Right cardiac atrium (tissue), 5 donors: ENCODE results near the gene FADS2. TPM values are rescaled to one million over a fixed set of nuclear protein-coding genes. Genes with fewer than 3 reads are reported as not detected.

ENCODE experiments used
- ATAC-seq, 2 donors: fragments of 200-7000 bp; cut with Tn5 transposase; one replicate each; pipeline versions ENCODE4 v1.8.0 to v1.9.1; 2020; ENCODE audit warnings: moderate library complexity in 2 of 2, mild to moderate bottlenecking in 1 of 2
- DNase-seq, 3 donors: peaks; one replicate each; pipeline ENCODE4 v3.0.0-alpha.2; 2020
- H3K27ac ChIP-seq: one replicate; pipeline ENCODE4 v1.5.1; 2013; ENCODE audit warnings: mild to moderate bottlenecking, low read length, control low read depth, moderate library complexity
- H3K27me3 ChIP-seq: one replicate; pipeline ENCODE4 v1.6.1; 2013; ENCODE audit not compliant: control insufficient read depth, insufficient read depth
- H3K4me1 ChIP-seq: one replicate; pipeline ENCODE4 v1.6.1; 2013; ENCODE audit warnings: low read length; ENCODE audit not compliant: control insufficient read depth, insufficient read depth
- H3K4me3 ChIP-seq: one replicate; pipeline ENCODE4 v1.5.1; 2013; ENCODE audit warnings: low read length, control low read depth
- H3K9me3 ChIP-seq: one replicate; pipeline ENCODE4 v1.6.1; 2013; ENCODE audit warnings: low read length; ENCODE audit not compliant: control insufficient read depth
- WGBS: extraction: QIAGEN DNeasy Blood & Tissue Kit; methylation state at CpG from one replicate; pipeline ENCODE4 v1.1.7; 2013; 5-methylcytosine and 5-hydroxymethylcytosine counted together
- intact Hi-C, 4 donors: fragments of 100-400 bp; cut with DNase I; formaldehyde crosslinking; loops; one replicate each; pipeline versions ENCODE4 v1.11.0 to v1.14.0; 2022 to 2023
- polyA plus RNA-seq: library from polyadenylated mRNA; stranded (reverse); fragments of 200-250 nt; gene quantifications from one replicate; pipeline ENCODE4 v1.2.3, GENCODE V29; 2013
- total RNA-seq, 4 donors: library from RNA; stranded (reverse); fragmentation: NEBNext Ultra II Directional; extraction: Animal tissue kit (Norgen Biotek cat#: 25700); gene quantifications; one replicate each; pipeline ENCODE4 v1.2.1, GENCODE V29; 2021
- donor health status: healthy with polysubstance abuse.
- donor health status: DM: no; HTN: yes; CAD: no.
- donor health status: DM: no; HTN: no; CAD: no.
- donor health status: DM: no; HTN: yes; CAD: no; lungs with severe emphysema.
- donor health status: DM: yes; HTN: yes; CAD: no.

The FADS2 gene
- total and polyA plus RNA-seq, 5 donors = 16.4 to 38.1 (median 30.6) TPM

DNA sequence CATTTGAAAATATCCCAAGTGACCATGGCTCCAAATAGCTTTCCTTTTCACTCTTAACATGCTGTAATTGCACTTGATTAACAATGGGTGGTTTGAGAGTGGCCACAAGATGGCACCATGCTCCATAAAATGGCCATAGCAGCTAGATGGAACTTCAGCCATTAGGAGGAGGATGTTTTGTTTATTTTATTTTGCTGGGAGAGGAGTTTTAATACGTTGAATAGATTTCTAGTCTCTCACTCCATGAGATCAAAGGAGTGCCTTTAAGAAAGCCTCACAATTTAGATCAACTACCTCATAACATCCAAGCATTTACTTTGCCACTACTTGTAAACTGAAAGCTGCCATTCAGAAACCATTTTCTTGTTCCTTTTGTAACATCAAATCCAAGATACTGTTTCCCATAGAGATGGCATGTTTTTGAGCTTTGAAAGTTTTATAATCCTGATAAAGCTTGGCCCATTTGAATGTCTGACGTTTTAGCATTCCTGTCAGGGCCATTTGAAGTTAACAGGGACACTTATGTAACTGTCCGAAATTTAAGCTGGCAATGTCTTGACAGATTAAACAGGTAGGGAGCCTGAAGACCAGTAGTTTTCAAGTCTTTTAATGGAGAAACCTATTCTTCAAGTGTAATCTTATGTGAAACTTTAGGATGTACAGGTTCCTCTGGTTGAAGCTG, 30.7 kb upstream of the FADS2 start:
- Histone ChIP-seq H3K4me1 (no peaks in the 10 kb centered on the region), H3K9me3 (no peaks in the 10 kb centered on the region), H3K27ac (no peak overlapping the region), H3K27me3 (no peaks in the 10 kb centered on the region), H3K4me3 (no peak overlapping the region)
- WGBS = 26% methylated on average over 3 of the region's 3 CpGs
- DNase-seq (peak; percentile 75 to 90 (median 83)), ATAC-seq (peak in 1 of 2 donors; percentile 47)
- intact Hi-C loops = loop anchor here (5.0 to 10.0 kb wide), 5 partner anchors 97 to 310 kb away; partner anchors contain the start of gene FADS3 (in 1 of the 4)

GRCh38 chr11:61799665-61800284, 28.3 kb upstream of the FADS2 start:
- Histone ChIP-seq H3K9me3 (no peaks in the 10 kb centered on the region), H3K4me3 (no peak overlapping the region), H3K4me1 (no peaks in the 10 kb centered on the region), H3K27ac (no peak overlapping the region), H3K27me3 (no peaks in the 10 kb centered on the region)
- DNase-seq = peak in 1 of 3 donors; percentile 2
- intact Hi-C loops = loop anchor here (5.0 to 10.0 kb wide), 6 partner anchors 95 to 308 kb away; partner anchors contain the start of gene FADS3 (in 1 of the 4)
- WGBS = 98% methylated on average over 2 of the region's 2 CpGs
- ATAC-seq = no peak

- ATAC-seq (no peak), DNase-seq (no peak)
- WGBS = 91% methylated on average over 3 of the region's 3 CpGs
- H3K27me3 ChIP-seq = no peaks in the 10 kb centered on the region
- H3K27ac ChIP-seq = no peak overlapping the region
- H3K4me1 ChIP-seq = no peaks in the 10 kb centered on the region
- intact Hi-C loops = loop anchor here in 1 of 4 donors (10.0 kb wide), 1 partner anchor 274 kb away; no protein-coding TSS in a partner anchor
- H3K9me3 ChIP-seq = no peaks in the 10 kb centered on the region
- no peak overlapping the region for H3K4me3 ChIP-seq
These were observed 27.5 kb upstream of the FADS2 start for GRCh38 chr11:61800331-61801281.

DNA sequence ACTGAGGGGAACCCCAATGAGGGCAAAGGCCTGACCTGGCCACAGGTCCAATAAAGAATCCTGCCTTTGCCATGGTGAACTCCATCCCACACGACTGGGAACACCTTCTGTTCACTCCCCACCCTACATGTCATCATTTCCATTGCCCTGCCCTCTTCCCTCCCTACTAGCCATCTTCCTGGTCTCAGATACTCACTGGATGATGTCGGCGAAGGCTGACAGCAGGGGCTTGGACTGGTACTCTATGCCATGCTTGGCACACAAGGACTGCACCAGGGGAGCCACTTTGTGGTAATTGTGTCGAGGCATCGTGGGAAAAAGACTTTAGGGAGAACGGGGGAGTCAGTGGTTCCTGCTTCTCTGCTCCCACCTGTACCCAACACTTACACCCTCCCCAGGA, 25.5 kb upstream of the FADS2 start:
- ATAC-seq (no peak), DNase-seq (no peak)
- no peaks in the 10 kb centered on the region for H3K27me3 ChIP-seq
- no peak overlapping the region for H3K27ac ChIP-seq
- WGBS = 90% methylated on average over 6 of the region's 6 CpGs
- H3K4me3 ChIP-seq = no peak overlapping the region
- no peaks in the 10 kb centered on the region for H3K4me1 ChIP-seq
- H3K9me3 ChIP-seq = no peaks in the 10 kb centered on the region
- intact Hi-C loops = loop anchor here in 1 of 4 donors (10.0 kb wide), 1 partner anchor 272 kb away; no protein-coding TSS in a partner anchor

DNA sequence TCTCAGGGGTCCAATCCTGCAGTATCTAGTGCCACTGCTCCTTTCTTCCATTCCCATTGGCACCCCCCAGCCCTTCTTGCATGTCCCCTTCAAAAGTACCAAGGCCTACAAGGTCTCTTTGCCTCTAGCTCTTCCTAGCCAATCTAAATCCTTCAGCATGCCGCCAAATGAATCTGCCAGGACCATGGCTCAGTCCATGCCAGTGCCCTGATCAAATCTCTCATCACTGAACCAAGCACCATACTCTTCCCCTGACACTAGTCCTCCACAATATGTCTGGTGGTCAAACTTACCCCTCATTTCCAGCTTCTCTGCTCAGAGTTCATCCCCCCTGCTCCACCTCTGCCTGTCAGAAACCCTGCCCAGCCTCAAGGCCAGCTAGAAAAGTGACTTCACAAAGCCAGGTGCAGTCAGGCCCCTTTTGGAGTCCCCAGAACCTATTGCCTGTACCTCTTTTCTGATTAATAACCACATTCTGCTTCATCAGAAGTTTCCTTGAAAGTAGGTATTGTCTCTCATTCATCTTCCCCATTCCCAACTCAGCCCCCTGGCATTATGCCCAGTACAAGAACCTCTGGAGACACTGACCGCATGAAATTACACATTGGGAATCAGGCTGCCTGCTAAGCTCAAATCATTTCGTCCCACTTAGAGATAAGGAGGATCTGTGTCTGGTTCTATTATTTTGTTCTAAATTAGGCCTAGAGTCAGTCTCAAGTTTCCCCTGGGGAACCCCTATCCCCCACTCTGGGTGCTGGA, 24.0 kb upstream of the FADS2 start:
- ATAC-seq (no peak), DNase-seq (no peak)
- 47% methylated on average over 3 of the region's 3 CpGs for WGBS
- intact Hi-C loops = loop anchor here in 1 of 4 donors (10.0 kb wide), 1 partner anchor 271 kb away; no protein-coding TSS in a partner anchor
- no peaks in the 10 kb centered on the region for H3K27me3 ChIP-seq
- no peak overlapping the region for H3K27ac ChIP-seq
- H3K4me1 ChIP-seq = no peaks in the 10 kb centered on the region
- H3K9me3 ChIP-seq = no peaks in the 10 kb centered on the region
- no peak overlapping the region for H3K4me3 ChIP-seq

DNA sequence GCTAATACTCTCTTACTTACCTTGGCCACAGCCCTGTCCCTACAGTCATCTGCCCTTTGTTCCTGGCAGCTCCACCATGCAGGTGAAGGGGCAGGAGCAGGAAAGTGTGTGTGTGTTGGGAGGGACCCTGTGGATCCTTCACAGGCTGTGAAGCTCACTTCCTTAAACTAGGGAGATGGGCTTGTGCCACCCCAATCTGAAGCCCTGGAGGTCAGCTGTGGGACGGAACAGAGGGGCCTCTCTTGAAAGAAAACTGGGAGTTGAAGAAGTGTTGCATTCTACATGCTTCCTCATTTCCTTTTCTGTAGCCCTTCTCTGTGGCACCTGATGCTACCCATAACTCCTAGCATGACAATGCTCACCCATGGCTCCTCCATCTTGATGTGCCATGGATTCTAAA, 23.0 kb upstream of the FADS2 start:
- WGBS = 90% methylated on average over 1 of the region's 1 CpG
- ATAC-seq = no peak

DNA sequence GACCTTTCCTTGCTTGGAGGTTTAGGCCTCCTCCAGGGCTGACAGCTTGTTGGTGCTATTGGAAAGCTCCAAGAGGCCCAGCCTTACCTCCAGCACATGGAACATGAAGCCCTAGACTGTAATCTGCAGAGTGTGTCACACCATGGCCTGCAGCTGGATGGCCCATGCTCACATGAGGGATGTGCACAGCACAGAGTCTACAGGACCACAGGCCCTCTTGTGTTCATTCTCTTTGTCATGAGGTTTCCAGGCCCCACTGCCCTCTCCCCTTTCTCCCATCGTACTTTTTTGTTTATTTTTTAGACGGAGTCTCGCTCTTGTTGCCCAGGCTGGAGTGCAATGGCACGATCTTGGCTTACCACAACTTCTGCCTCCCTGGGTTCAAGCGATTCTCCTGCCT, 21.3 kb upstream of the FADS2 start:
- no peak overlapping the region for H3K4me3 ChIP-seq
- no peaks in the 10 kb centered on the region for H3K4me1 ChIP-seq
- no peaks in the 10 kb centered on the region for H3K9me3 ChIP-seq
- ATAC-seq (no peak), DNase-seq (peak in 1 of 3 donors; percentile 3)
- no peaks in the 10 kb centered on the region for H3K27me3 ChIP-seq
- WGBS = 90% methylated on average over 5 of the region's 5 CpGs
- no peak overlapping the region for H3K27ac ChIP-seq
- intact Hi-C loops = loop anchor here in 1 of 4 donors (10.0 kb wide), 1 partner anchor 268 kb away; no protein-coding TSS in a partner anchor

More for the DNA sequence above, 23.0 kb upstream of the FADS2 start:
- intact Hi-C loops = loop anchor here in 1 of 4 donors (10.0 kb wide), 1 partner anchor 270 kb away; no protein-coding TSS in a partner anchor
- Histone ChIP-seq H3K4me1 (no peaks in the 10 kb centered on the region), H3K27ac (no peak overlapping the region), H3K27me3 (no peaks in the 10 kb centered on the region), H3K9me3 (no peaks in the 10 kb centered on the region), H3K4me3 (no peak overlapping the region)
- DNase-seq = no peak

GRCh38 chr11:61810671-61811175, 17.4 kb upstream of the FADS2 start:
- intact Hi-C loops = loop anchor here in 1 of 4 donors (10.0 kb wide), 1 partner anchor 54 kb away; no protein-coding TSS in a partner anchor
- ATAC-seq (no peak), DNase-seq (peak in 1 of 3 donors; percentile 21)
- H3K27me3 ChIP-seq = no peaks in the 10 kb centered on the region
- 92% methylated on average over 8 of the region's 8 CpGs for WGBS
- H3K27ac ChIP-seq = no peak overlapping the region
- no peaks in the 10 kb centered on the region for H3K9me3 ChIP-seq
- H3K4me1 ChIP-seq = no peaks in the 10 kb centered on the region
- H3K4me3 ChIP-seq = no peak overlapping the region

GRCh38 chr11:61811831-61812230, 16.3 kb upstream of the FADS2 start:
- no peaks in the 10 kb centered on the region for H3K9me3 ChIP-seq
- ATAC-seq = no peak
- H3K27me3 ChIP-seq = no peaks in the 10 kb centered on the region
- no peaks in the 10 kb centered on the region for H3K4me1 ChIP-seq
- WGBS = 95% methylated on average over 5 of the region's 5 CpGs
- no peak for DNase-seq
- H3K4me3 ChIP-seq = no peak overlapping the region
- intact Hi-C loops = loop anchor here in 1 of 4 donors (10.0 kb wide), 1 partner anchor 53 kb away; no protein-coding TSS in a partner anchor
- no peak overlapping the region for H3K27ac ChIP-seq
